WI38 (cell line): ENCODE measurements around the gene PINK1.

Experiments
- H3K4me3 ChIP-seq: 2 replicates; pipeline ENCODE4 v1.5.1; 2011; ENCODE audit warnings: low read depth, mild to moderate bottlenecking, control low read depth, low read length
- TF ChIP-seq, protein P1 (sequence below): IDR thresholded peaks from 2 replicates; pipeline ENCODE4 v1.5.1; 2012; ENCODE audit warnings: low read depth, mild to moderate bottlenecking, control low read depth, low read length

PINK1 gene

GRCh38 chr1:20660847-20661206 lies 27.6 kb downstream of the PINK1 start:
- peak overlapping the region; percentile 97 for H3K4me3 ChIP-seq
- TF ChIP-seq, protein P1, sequence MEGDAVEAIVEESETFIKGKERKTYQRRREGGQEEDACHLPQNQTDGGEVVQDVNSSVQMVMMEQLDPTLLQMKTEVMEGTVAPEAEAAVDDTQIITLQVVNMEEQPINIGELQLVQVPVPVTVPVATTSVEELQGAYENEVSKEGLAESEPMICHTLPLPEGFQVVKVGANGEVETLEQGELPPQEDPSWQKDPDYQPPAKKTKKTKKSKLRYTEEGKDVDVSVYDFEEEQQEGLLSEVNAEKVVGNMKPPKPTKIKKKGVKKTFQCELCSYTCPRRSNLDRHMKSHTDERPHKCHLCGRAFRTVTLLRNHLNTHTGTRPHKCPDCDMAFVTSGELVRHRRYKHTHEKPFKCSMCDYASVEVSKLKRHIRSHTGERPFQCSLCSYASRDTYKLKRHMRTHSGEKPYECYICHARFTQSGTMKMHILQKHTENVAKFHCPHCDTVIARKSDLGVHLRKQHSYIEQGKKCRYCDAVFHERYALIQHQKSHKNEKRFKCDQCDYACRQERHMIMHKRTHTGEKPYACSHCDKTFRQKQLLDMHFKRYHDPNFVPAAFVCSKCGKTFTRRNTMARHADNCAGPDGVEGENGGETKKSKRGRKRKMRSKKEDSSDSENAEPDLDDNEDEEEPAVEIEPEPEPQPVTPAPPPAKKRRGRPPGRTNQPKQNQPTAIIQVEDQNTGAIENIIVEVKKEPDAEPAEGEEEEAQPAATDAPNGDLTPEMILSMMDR, result no peak

GRCh38 chr1:20661207-20662109 lies 28.2 kb downstream of the PINK1 start, which contains the start of gene DDOST:
TSS of gene DDOST (minus strand) at chr1:20661369. CDS start at chr1:20661350, 19 bp downstream.
- peak within 1 kb of the TSS; percentile 97 for H3K4me3 ChIP-seq
- TF ChIP-seq, protein P1, result peak; percentile 20; the same call in 1 of the 2 replicates

GRCh38 chr1:20662110-20662475 lies 28.8 kb downstream of the PINK1 start:
- TF ChIP-seq, protein P1, result no peak
- H3K4me3 ChIP-seq, result peak overlapping the region; percentile 97

GRCh38 chr1:20663365-20663764 lies 30.1 kb downstream of the PINK1 start:
- TF ChIP-seq, protein P1, result no peak
- no peak overlapping the region for H3K4me3 ChIP-seq

GRCh38 chr1:20663969-20664715 lies 30.9 kb downstream of the PINK1 start:
- no peak overlapping the region for H3K4me3 ChIP-seq
- TF ChIP-seq, protein P1, result no peak

DNA sequence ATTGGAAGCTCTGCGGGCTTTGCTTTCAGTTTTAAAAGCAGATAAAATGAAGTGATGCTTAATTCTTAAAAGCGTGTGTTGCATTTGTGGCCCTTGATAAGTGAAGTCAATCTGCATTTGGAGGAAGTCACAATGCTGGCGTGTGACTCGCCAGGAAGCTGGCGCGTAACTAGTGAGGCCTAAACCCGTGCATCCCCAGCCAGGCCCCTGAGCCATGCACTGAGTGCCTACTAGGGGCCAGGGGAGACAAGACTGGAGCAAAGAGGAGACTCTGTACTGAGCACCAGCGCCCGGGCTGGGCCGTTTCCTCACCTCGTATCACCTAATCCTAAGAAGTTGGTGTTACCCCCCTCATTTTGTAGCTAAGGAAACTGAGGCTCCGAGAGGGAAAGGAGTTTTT lies 32.5 kb downstream of the PINK1 start:
- TF ChIP-seq, protein P1, result no peak
- H3K4me3 ChIP-seq, result no peak overlapping the region

- no peak overlapping the region for H3K4me3 ChIP-seq
- TF ChIP-seq, protein P1, result no peak
Observed at GRCh38 chr1:20666146-20666545, 32.9 kb downstream of the PINK1 start.
